ENCODE measurements around the gene RGS6.

RGS6 gene

DNA sequence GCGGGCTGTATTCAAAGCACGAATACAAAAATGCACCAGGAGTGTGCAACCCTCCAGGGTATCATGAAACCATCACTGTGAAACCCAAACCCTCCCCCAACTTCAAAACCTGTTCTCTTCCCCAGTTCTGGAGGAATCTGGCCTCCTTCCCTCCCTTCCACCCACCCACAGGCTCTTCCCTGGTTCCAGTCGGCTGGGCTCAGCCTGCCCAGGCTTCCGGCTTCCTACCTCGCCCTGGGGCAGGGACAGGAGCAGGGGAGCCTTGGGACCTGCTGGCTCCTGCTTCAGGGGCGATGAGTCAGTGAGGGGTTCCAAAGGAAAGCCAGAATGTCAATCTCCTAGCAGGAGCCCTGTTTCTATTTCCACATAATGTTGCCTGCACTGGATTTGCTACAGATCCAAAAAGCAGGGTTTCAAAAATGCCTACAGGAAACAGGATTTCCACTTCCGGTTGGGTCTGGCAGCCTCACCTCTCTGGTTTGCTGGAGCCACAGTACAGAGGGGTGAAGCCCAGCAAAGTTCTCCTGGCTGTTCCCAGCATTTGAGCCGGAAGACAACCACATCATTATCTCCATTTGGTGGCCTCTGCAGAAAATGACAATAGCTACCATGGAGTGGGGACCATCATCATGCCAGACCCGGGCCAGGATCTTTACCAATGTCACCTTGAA, 683.4 kb downstream of the RGS6 start:
- DNase-seq: no peak

All from COR-L47 (cell line).